HS-27A (cell line): Measurements from ENCODE around the gene USP6NL.

ENCODE experiments used
- DNase-seq: peaks from one replicate; pipeline ENCODE4 v3.0.0-alpha.2; 2012; ENCODE audit warnings: low read depth, missing footprints

Gene USP6NL

GRCh38 chr10:11415095-11415494 lies 196.4 kb downstream of the USP6NL start:
- no peak for DNase-seq

- DNase-seq, result no peak
These were observed 197.0 kb downstream of the USP6NL start for GRCh38 chr10:11414314-11415038.

- no peak for DNase-seq
These were observed 199.4 kb downstream of the USP6NL start for GRCh38 chr10:11411926-11412545.

GRCh38 chr10:11409357-11409756 lies 202.1 kb downstream of the USP6NL start:
- DNase-seq, result no peak

GRCh38 chr10:11407939-11408338 lies 203.5 kb downstream of the USP6NL start:
- DNase-seq, result no peak

GRCh38 chr10:11406746-11407145 lies 204.7 kb downstream of the USP6NL start:
- DNase-seq, result no peak

- DNase-seq, result no peak
These were observed 206.5 kb downstream of the USP6NL start for GRCh38 chr10:11404901-11405300.
